ENCODE data around the gene KRT17.

The KRT17 gene

DNA sequence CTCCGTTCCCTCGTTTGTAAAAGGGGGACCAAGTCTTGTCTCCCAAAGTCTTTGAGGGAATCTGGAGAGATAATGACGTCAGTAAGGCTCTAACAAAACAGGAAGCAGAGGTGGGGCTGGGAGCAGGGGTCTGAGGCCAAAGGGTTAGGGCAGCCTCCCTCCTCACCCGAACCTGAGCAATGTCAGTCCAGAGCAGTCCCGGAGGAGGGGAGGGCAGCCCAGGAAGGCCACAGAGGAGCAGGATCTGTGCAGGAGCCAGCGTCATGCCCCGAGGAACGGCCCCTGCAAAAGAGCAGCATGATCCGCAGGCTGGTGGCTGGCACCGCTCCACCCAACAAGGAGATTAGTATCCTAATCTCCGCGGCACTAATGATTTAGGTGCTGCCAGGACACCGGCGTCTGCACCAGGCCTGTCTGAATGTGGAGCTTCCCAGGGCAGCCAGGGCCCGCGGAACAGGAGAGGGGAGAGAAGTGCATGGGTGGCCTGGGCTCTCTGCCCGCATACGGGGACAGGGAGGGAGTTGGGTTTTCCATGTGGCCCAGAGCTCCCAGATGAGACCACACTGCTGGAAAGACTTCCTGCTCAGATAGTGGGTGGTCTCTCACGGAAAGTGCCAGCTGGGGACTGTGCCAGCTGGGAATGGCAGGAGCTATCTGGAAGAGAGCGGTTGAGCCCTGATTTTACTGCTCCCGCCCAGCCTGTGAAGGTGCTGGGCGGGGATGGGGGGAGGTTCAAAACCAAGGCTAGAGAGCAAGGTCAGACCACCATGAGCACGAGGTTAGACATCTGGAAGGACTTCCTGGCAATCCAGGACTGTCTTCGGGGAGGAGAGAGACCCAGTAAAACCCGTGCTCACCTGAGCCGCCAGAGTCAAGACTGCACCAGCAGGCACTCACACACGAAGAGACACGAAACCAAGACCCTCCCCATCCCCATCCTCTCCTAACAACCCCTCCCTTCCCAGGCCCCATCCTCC lies 11.0 kb upstream of the KRT17 start:
- in situ Hi-C loops (cut with MboI; ENCODE audit: low sequenced_read_pairs, unreplicated experiment), result no loop called here
- TF ChIP-seq, protein P1, sequence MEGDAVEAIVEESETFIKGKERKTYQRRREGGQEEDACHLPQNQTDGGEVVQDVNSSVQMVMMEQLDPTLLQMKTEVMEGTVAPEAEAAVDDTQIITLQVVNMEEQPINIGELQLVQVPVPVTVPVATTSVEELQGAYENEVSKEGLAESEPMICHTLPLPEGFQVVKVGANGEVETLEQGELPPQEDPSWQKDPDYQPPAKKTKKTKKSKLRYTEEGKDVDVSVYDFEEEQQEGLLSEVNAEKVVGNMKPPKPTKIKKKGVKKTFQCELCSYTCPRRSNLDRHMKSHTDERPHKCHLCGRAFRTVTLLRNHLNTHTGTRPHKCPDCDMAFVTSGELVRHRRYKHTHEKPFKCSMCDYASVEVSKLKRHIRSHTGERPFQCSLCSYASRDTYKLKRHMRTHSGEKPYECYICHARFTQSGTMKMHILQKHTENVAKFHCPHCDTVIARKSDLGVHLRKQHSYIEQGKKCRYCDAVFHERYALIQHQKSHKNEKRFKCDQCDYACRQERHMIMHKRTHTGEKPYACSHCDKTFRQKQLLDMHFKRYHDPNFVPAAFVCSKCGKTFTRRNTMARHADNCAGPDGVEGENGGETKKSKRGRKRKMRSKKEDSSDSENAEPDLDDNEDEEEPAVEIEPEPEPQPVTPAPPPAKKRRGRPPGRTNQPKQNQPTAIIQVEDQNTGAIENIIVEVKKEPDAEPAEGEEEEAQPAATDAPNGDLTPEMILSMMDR (IDR thresholded peaks at IDR 0.05; ENCODE audit: borderline replicate concordance, control extremely low read depth, extremely low read depth, insufficient read depth, missing control alignments), result no peak
- no peak for DNase-seq (ENCODE audit: low spot score)

DNA sequence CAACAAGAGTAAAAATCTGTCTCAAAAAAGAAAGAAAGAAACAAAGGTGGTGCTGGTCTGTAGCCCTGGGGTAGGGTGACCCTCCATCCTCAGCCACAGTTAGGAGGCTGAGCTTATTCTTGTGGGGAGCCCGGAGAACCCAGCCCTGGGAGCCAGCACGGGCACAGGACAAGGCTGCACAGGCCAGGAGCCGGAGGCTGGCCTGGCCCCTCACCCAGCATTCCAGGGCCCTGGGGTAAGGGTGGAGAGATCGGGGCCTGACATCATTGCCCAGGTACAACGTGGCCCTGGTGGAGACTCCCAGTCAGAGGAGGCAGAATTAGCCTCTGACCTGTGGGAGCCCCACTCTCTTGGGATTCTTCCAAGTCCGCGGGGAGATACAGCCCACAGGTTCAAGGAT lies 10.3 kb upstream of the KRT17 start:
- TF ChIP-seq, protein P1 (IDR thresholded peaks at IDR 0.05; ENCODE audit: borderline replicate concordance, control extremely low read depth, extremely low read depth, insufficient read depth, missing control alignments), result no peak
- no peak for DNase-seq (ENCODE audit: low spot score)
- in situ Hi-C loops (cut with MboI; ENCODE audit: low sequenced_read_pairs, unreplicated experiment), result no loop called here

DNA sequence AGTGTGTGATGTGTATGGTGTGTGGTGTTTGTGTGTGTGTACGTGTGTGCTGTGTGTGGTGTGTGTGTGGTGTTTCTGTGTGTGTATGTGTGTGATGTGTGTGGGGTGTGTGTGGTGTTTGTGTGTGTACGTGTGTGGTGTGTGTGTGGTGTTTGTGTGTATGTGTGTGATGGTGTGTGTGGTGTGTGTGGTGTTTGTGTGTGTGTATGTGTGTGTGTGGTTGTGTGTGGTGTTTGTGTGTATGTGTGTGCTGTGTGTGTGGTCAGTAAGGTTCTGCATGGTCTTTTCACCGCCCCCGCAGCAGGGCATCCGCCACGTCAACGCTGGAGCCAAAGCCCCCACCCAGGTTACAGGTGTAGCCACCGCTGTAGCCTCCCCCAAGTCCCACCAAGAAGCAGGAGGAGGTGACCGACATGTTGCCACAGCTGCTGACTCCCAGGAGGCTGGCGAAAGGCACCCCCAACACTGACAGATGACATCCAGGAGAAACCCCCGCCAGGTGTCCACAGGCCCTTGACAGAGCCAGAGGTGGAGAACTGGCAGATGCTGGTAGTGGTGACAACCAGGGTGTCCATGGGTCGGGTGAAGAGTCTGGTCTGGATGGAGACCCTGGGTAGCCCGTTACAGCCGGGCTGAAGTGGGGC lies 9.3 kb upstream of the KRT17 start:
- in situ Hi-C loops (cut with MboI; ENCODE audit: low sequenced_read_pairs, unreplicated experiment), result no loop called here
- TF ChIP-seq, protein P1 (IDR thresholded peaks at IDR 0.05; ENCODE audit: borderline replicate concordance, control extremely low read depth, extremely low read depth, insufficient read depth, missing control alignments), result no peak
- no peak for DNase-seq (ENCODE audit: low spot score)

DNA sequence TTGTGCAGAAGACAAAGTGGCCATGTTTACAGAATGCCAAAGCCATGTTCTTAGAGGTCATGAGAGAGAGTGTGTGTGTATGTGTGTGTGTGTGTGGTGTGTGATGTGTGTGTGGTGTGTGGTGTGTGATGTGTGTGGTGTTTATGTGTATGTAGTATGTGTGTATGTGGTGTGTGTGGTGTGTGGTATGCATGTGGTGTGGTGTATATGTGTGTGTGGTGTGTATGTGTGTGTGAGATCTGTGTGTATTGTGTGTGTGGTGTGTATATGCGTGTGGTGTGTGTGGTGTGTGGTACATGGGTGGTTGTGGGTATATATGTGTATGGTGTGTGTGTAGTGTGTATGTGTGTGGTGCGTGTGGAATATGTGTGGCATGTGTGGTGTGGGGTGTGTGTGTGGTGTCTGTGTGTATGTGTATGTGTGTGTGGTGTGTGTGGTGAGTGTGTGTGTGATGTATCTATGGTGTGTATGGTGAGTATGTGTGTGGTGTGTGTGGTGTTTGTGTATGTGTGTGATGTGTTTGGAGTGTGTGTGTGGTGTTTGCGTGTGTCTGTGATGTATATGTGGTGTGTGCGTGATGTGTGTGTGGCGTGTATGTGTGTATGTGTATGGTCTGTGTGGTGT lies 8.2 kb upstream of the KRT17 start:
- TF ChIP-seq, protein P1 (IDR thresholded peaks at IDR 0.05; ENCODE audit: borderline replicate concordance, control extremely low read depth, extremely low read depth, insufficient read depth, missing control alignments), result no peak
- in situ Hi-C loops (cut with MboI; ENCODE audit: low sequenced_read_pairs, unreplicated experiment), result no loop called here
- DNase-seq (ENCODE audit: low spot score), result no peak

DNA sequence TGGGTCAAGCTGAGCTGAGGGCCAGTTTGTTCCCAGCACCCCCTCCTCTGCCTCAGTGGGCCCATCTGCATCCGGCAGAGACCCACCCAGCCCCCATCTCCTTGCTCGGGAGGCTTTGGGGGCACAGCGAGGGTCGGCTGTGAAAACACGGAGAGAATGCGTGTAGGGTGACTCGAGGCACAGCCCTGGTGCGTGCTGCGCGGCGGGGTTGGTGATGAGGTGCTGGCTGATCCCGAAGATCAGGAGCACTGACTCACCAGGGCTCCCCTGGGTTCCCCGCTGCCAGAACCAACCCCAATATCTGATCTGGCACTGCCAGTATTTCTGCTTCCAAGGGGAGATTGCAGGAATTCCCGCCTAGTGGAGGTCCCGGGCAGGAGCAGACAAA lies 7.5 kb upstream of the KRT17 start:
- TF ChIP-seq, protein P1 (IDR thresholded peaks at IDR 0.05; ENCODE audit: borderline replicate concordance, control extremely low read depth, extremely low read depth, insufficient read depth, missing control alignments), result no peak
- DNase-seq (ENCODE audit: low spot score), result no peak
- in situ Hi-C loops (cut with MboI; ENCODE audit: low sequenced_read_pairs, unreplicated experiment), result no loop called here

DNA sequence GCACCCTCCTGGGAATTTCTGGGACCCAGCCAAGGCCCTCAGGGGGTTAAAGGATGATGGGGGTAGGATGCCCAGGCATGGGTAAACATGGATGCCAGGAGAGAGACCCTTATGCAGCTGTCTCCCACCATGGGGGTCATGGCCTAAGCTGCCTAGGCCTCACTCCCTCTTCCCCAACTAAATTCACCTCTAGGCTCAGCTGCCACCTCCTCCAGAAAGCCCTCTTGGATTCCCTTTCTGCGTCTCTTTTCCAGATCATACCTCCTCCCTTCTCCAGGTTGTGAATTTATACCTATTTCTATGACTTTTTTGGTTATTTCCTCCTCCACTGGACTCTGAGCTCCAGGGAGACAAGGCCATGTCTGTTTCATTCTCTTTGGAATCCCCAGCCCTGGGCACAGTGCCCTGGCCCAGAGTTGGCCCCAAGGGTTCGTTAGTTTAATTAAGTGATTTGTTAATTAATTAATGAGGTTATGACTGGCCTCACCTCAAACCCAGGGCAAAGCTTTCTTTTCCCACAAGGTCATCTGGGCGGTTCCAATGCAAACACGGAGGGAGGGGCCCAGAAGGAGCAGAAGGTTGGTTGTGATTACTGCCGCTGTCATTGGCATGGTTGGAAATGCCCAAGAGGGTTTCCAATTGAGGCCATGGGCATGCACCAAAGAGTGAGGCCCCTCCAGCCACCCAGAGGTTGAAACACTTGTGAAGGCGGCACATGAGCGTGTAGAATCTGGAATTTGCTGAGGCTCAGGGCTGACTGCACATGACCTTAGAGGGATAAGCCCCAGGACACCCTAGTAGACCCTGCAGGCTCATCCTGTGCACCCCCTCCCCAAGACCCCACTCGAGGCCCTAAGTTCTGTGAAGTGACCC lies 6.9 kb upstream of the KRT17 start:
- in situ Hi-C loops (cut with MboI; ENCODE audit: low sequenced_read_pairs, unreplicated experiment), result no loop called here

More for the DNA sequence above, 6.9 kb upstream of the KRT17 start:
- no peak for DNase-seq (ENCODE audit: low spot score)
- TF ChIP-seq, protein P1 (IDR thresholded peaks at IDR 0.05; ENCODE audit: borderline replicate concordance, control extremely low read depth, extremely low read depth, insufficient read depth, missing control alignments), result no peak

Data from GM13976 (cell line).